ENCODE data around the gene ANO7.

ANO7 gene

DNA sequence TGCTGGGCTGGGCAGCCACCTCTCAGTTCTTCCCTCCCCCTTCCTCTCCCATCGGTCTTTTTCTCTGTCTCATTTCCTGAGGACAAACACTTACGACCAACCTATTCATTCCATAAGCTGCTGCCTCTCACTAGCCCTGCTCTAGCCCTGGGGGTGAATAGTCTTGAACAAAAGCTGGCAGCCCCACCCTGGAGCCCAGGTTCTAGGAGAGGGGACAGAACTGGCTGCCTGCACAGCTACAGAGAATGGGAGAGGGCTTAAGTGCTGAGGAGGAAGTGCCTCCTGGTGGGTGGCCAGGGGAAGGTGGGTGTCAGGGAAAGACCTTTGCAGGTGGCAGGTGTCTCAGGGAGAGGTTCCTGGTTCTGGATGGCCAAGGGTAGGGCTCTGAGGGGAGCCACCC is 22.8 kb downstream of the ANO7 start:
- Histone ChIP-seq H3K36me3 (ENCODE audit: insufficient read depth, low read length) (no peaks in the 10 kb centered on the region), H3K9ac (ENCODE audit: low read length) (no peak overlapping the region), H3K27me3 (ENCODE audit: insufficient read depth, low read length) (peaks cover 3% of the 10 kb centered on the region; the same call in 1 of the 2 replicates), H3K4me3 (ENCODE audit: low read depth, low read length, poor library complexity, severe bottlenecking) (no peak overlapping the region), H2AFZ (ENCODE audit: low read length) (no peak overlapping the region), H3K4me1 (ENCODE audit: insufficient read depth, low read length, severe bottlenecking) (no peaks in the 10 kb centered on the region), H3K9me2 (ENCODE audit: low read depth, low read length) (no peaks in the 10 kb centered on the region), H4K20me1 (ENCODE audit: insufficient read depth, low read length) (no peaks in the 10 kb centered on the region), H3K4me2 (ENCODE audit: low read length) (no peak overlapping the region), H3K79me2 (ENCODE audit: insufficient read depth, low read length) (no peaks in the 10 kb centered on the region), H3K9me3 (ENCODE audit: low read length) (no peaks in the 10 kb centered on the region), H3K27ac (ENCODE audit: low read depth, low read length, poor library complexity, severe bottlenecking) (no peak overlapping the region), H3F3A (ENCODE audit: insufficient read depth, low read length) (no peaks in the 10 kb centered on the region)
- no peak for TF ChIP-seq EZH2 (IDR thresholded peaks at IDR 0.05; ENCODE audit: borderline replicate concordance, low read length)
- TF ChIP-seq, protein P1, sequence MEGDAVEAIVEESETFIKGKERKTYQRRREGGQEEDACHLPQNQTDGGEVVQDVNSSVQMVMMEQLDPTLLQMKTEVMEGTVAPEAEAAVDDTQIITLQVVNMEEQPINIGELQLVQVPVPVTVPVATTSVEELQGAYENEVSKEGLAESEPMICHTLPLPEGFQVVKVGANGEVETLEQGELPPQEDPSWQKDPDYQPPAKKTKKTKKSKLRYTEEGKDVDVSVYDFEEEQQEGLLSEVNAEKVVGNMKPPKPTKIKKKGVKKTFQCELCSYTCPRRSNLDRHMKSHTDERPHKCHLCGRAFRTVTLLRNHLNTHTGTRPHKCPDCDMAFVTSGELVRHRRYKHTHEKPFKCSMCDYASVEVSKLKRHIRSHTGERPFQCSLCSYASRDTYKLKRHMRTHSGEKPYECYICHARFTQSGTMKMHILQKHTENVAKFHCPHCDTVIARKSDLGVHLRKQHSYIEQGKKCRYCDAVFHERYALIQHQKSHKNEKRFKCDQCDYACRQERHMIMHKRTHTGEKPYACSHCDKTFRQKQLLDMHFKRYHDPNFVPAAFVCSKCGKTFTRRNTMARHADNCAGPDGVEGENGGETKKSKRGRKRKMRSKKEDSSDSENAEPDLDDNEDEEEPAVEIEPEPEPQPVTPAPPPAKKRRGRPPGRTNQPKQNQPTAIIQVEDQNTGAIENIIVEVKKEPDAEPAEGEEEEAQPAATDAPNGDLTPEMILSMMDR (IDR thresholded peaks at IDR 0.05; ENCODE audit: low read length), result no peak

GRCh38 chr2:241213041-241213440 is 24.6 kb downstream of the ANO7 start:
- Histone ChIP-seq H3K9ac (ENCODE audit: low read length) (no peak overlapping the region), H3K27ac (ENCODE audit: low read depth, low read length, poor library complexity, severe bottlenecking) (no peak overlapping the region), H3K9me3 (ENCODE audit: low read length) (no peaks in the 10 kb centered on the region), H3K4me3 (ENCODE audit: low read depth, low read length, poor library complexity, severe bottlenecking) (no peak overlapping the region), H2AFZ (ENCODE audit: low read length) (no peak overlapping the region), H3F3A (ENCODE audit: insufficient read depth, low read length) (no peaks in the 10 kb centered on the region), H3K4me1 (ENCODE audit: insufficient read depth, low read length, severe bottlenecking) (peaks cover 4% of the 10 kb centered on the region), H3K36me3 (ENCODE audit: insufficient read depth, low read length) (no peaks in the 10 kb centered on the region), H3K4me2 (ENCODE audit: low read length) (no peak overlapping the region), H3K27me3 (ENCODE audit: insufficient read depth, low read length) (peaks cover 3% of the 10 kb centered on the region; the same call in 1 of the 2 replicates), H4K20me1 (ENCODE audit: insufficient read depth, low read length) (no peaks in the 10 kb centered on the region), H3K9me2 (ENCODE audit: low read depth, low read length) (no peaks in the 10 kb centered on the region), H3K79me2 (ENCODE audit: insufficient read depth, low read length) (no peaks in the 10 kb centered on the region)
- no peak for TF ChIP-seq EZH2 (IDR thresholded peaks at IDR 0.05; ENCODE audit: borderline replicate concordance, low read length)
- TF ChIP-seq, protein P1 (IDR thresholded peaks at IDR 0.05; ENCODE audit: low read length), result no peak

GRCh38 chr2:241213567-241213966 is 25.1 kb downstream of the ANO7 start:
- TF ChIP-seq, protein P1 (IDR thresholded peaks at IDR 0.05; ENCODE audit: low read length), result no peak
- TF ChIP-seq EZH2 (IDR thresholded peaks at IDR 0.05; ENCODE audit: borderline replicate concordance, low read length), result no peak
- H3K27me3 ChIP-seq (ENCODE audit: insufficient read depth, low read length), result peaks cover 3% of the 10 kb centered on the region; the same call in 1 of the 2 replicates

More at GRCh38 chr2:241213567-241213966, 25.1 kb downstream of the ANO7 start:
- Histone ChIP-seq H4K20me1 (ENCODE audit: insufficient read depth, low read length) (no peaks in the 10 kb centered on the region), H3K27ac (ENCODE audit: low read depth, low read length, poor library complexity, severe bottlenecking) (no peak overlapping the region), H3K9ac (ENCODE audit: low read length) (no peak overlapping the region), H3K4me2 (ENCODE audit: low read length) (no peak overlapping the region), H3K36me3 (ENCODE audit: insufficient read depth, low read length) (no peaks in the 10 kb centered on the region), H3K4me1 (ENCODE audit: insufficient read depth, low read length, severe bottlenecking) (peaks cover 9% of the 10 kb centered on the region), H3K4me3 (ENCODE audit: low read depth, low read length, poor library complexity, severe bottlenecking) (no peak overlapping the region), H3F3A (ENCODE audit: insufficient read depth, low read length) (no peaks in the 10 kb centered on the region), H3K79me2 (ENCODE audit: insufficient read depth, low read length) (no peaks in the 10 kb centered on the region), H3K9me2 (ENCODE audit: low read depth, low read length) (no peaks in the 10 kb centered on the region), H2AFZ (ENCODE audit: low read length) (no peak overlapping the region), H3K9me3 (ENCODE audit: low read length) (no peaks in the 10 kb centered on the region)
